ENCODE data around the gene SPTLC2.

DNA sequence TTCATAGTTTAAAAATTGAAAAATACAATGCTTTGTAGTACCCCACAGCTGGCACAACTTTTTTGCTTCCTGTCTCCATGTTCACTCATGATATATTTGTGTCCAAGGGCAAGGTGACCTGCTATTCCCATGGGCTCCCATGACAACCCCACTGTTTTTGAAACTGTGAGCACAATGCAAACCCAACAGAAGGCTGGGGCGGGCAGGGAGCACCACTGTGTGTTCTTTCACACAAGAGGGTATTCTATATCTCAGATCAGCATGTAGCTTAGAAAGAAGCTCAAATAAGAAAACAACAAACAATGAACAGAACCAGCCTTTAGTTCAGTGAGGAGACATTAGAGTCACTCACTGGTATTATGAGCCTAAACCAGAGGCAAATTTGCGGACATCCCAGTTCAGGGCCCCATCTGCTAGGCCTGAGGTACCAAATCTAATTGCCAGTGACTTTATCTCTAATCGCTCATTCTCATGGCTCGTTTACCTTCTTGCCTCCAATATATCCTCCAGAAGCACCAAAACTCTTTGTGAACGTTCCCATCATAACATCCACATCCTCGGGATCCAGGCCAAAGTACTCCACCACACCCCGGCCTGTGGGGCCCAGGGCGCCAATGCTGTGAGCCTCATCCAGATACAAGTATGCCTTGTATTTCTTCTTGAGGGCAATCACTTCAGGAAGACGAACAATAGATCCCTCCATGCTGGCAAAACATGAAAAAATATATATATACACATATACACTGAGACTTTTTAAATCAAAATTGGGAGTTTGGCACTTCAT is 61.4 kb downstream of the SPTLC2 start:
- TF ChIP-seq, protein P1, sequence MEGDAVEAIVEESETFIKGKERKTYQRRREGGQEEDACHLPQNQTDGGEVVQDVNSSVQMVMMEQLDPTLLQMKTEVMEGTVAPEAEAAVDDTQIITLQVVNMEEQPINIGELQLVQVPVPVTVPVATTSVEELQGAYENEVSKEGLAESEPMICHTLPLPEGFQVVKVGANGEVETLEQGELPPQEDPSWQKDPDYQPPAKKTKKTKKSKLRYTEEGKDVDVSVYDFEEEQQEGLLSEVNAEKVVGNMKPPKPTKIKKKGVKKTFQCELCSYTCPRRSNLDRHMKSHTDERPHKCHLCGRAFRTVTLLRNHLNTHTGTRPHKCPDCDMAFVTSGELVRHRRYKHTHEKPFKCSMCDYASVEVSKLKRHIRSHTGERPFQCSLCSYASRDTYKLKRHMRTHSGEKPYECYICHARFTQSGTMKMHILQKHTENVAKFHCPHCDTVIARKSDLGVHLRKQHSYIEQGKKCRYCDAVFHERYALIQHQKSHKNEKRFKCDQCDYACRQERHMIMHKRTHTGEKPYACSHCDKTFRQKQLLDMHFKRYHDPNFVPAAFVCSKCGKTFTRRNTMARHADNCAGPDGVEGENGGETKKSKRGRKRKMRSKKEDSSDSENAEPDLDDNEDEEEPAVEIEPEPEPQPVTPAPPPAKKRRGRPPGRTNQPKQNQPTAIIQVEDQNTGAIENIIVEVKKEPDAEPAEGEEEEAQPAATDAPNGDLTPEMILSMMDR (IDR thresholded peaks at IDR 0.05) = no peak
- no peak for TF ChIP-seq POLR2A (IDR thresholded peaks at IDR 0.05)

Measured in ovary (tissue), 3 donors.